Activated CD8-positive, alpha-beta memory T cell treated with anti-CD3 and anti-CD28 coated beads for 4 hours (primary cell): ENCODE measurements around the gene HCN4.
"Not testable (repeated sequence)": the region's sequence is repeated elsewhere in the genome, so short reads cannot be mapped to it uniquely, and the experiment has no call there.

ENCODE experiments used
- DNase-seq, 2 donors: peaks; one replicate each; pipeline ENCODE4 v3.0.0-alpha.2; 2020; ENCODE audit warnings: low read depth in 2 of 2

Gene HCN4

GRCh38 chr15:73368301-73369136, at the start of gene HCN4:
Gene HCN4 (minus strand): TSS chr15:73368958. CDS start chr15:73368270, 688 bp downstream.
- DNase-seq: no peak

GRCh38 chr15:73414876-73415275, 46.1 kb upstream of the HCN4 start:
- DNase-seq: no peak

GRCh38 chr15:73403171-73403570, 34.4 kb upstream of the HCN4 start:
- no peak for DNase-seq

GRCh38 chr15:73400222-73400621, 31.5 kb upstream of the HCN4 start:
- not testable (repeated sequence) for DNase-seq

- no peak for DNase-seq
Measured at GRCh38 chr15:73398861-73399260, 30.1 kb upstream of the HCN4 start.

GRCh38 chr15:73397461-73397860, 28.7 kb upstream of the HCN4 start:
- no peak for DNase-seq

- no peak for DNase-seq
Measured at GRCh38 chr15:73395671-73396070, 26.9 kb upstream of the HCN4 start.

GRCh38 chr15:73394782-73395181, 26.0 kb upstream of the HCN4 start:
- no peak for DNase-seq

GRCh38 chr15:73393336-73393735, 24.6 kb upstream of the HCN4 start:
- no peak for DNase-seq

GRCh38 chr15:73392025-73392424, 23.3 kb upstream of the HCN4 start:
- DNase-seq: no peak

GRCh38 chr15:73391128-73391872, 22.5 kb upstream of the HCN4 start:
- no peak for DNase-seq

- no peak for DNase-seq
Measured at GRCh38 chr15:73389971-73390544, 21.3 kb upstream of the HCN4 start.

- no peak for DNase-seq
Measured at GRCh38 chr15:73389539-73389938, 20.8 kb upstream of the HCN4 start.

GRCh38 chr15:73388256-73388781, 19.6 kb upstream of the HCN4 start:
- DNase-seq: no peak

- DNase-seq: no peak
Measured at GRCh38 chr15:73387507-73388255, 18.9 kb upstream of the HCN4 start.

GRCh38 chr15:73386886-73387506, 18.2 kb upstream of the HCN4 start:
- DNase-seq: no peak

- DNase-seq: no peak
Measured at GRCh38 chr15:73386238-73386637, 17.5 kb upstream of the HCN4 start.

GRCh38 chr15:73385205-73385604, 16.4 kb upstream of the HCN4 start:
- no peak for DNase-seq

- DNase-seq: no peak
Measured at GRCh38 chr15:73383310-73384189, 14.8 kb upstream of the HCN4 start.

GRCh38 chr15:73382115-73382514, 13.4 kb upstream of the HCN4 start:
- no peak for DNase-seq
